HCT116 (cell line): ENCODE results near the gene TM4SF4. TPM values are rescaled to one million over a fixed set of nuclear protein-coding genes. Genes with fewer than 3 reads are reported as not detected.

ENCODE experiments used
- ATAC-seq: fragments of 200-7000 bp; cut with Tn5 transposase; 2 replicates; pipeline ENCODE4 v1.9.1; 2020; ENCODE audit warnings: mild to moderate bottlenecking, moderate library complexity
- BruUV-seq: library from RNA; stranded (reverse); fragments of 400-500 nt; replicated peaks from 2 replicates; lab custom pipeline; 2021; lab: Mats Ljungman, UMichigan
- CTCF ChIA-PET: fragments of 300-600 bp; sonication (Branson Sonifier 250); formaldehyde crosslinking; loops from one replicate; lab custom pipeline; 2021; ENCODE audit warnings: antibody characterized with exemption; lab: Charles Lee
- POLR2A ChIA-PET: fragments of 300-600, 350-600 bp; sonication (Branson Sonifier 250); formaldehyde crosslinking; loops from one replicate; lab custom pipeline; 2021; ENCODE audit warnings: antibody characterized with exemption; lab: Charles Lee
- RAD21 ChIA-PET, 2 experiments: fragments of 300-600 bp; sonication (Branson Sonifier 250); formaldehyde crosslinking; loops; one replicate each; lab custom pipeline; 2023; ENCODE audit warnings: low total read pairs in 2 of 2; ENCODE audit not compliant: uncharacterized antibody in 2 of 2, unreplicated experiment in 2 of 2, low non-redundant PET in 1 of 2; lab: Charles Lee
- DNase-seq: peaks from one replicate; pipeline ENCODE4 v3.0.0-alpha.2; 2010; ENCODE audit warnings: low read depth, low spot score
- H2AFZ ChIP-seq: fragments of 200-600 bp; shearing (Covaris generic), sonication (generic); 2 replicates; pipeline ENCODE4 v1.6.1; 2017; ENCODE audit warnings: low read depth, mixed run types, mixed read lengths, antibody characterized with exemption, low read length; ENCODE audit not compliant: poor library complexity, severe bottlenecking
- H3K27ac ChIP-seq: 2 replicates; pipeline ENCODE4 v1.5.1; 2012; ENCODE audit warnings: low read depth, low read length
- H3K27me3 ChIP-seq: fragments of 200-600 bp; sonication (generic); 2 replicates; pipeline ENCODE4 v1.6.1; 2016; ENCODE audit warnings: mixed run types, low read length, mixed read lengths; ENCODE audit not compliant: insufficient read depth
- H3K36me3 ChIP-seq, 2 experiments: fragments of 200-500 bp in 1 of 2; fragments of 200-600 bp in 1 of 2; sonication (Bioruptor generic) in 1 of 2; sonication (generic) in 1 of 2; 2 replicates each; pipeline versions ENCODE4 v1.5.1 to v1.6.1; 2014 to 2016; ENCODE audit warnings: low read length in 2 of 2, inconsistent platforms in 1 of 2, mixed read lengths in 1 of 2, mixed run types in 1 of 2; ENCODE audit not compliant: insufficient read depth in 2 of 2, control insufficient read depth in 1 of 2
- H3K4me1 ChIP-seq, 2 experiments: fragments of 200-600 bp in 1 of 2; sonication (generic) in 1 of 2; 2 replicates each; pipeline versions ENCODE4 v1.5.1 to v1.6.1; 2012 to 2017; ENCODE audit warnings: low read length in 2 of 2, inconsistent platforms in 1 of 2, mild to moderate bottlenecking in 1 of 2, mixed read lengths in 1 of 2, mixed run types in 1 of 2, moderate library complexity in 1 of 2; ENCODE audit not compliant: insufficient read depth in 2 of 2, control insufficient read depth in 1 of 2
- H3K4me2 ChIP-seq: fragments of 200-600 bp; sonication (generic); 2 replicates; pipeline ENCODE4 v1.6.1; 2017; ENCODE audit warnings: mixed run types, low read length, mixed read lengths
- H3K4me3 ChIP-seq, 2 experiments: fragments of 200-600 bp in 1 of 2; sonication (generic) in 1 of 2; replicated peaks in 1 of 2; 2 replicates each; pipeline ENCODE4 v1.5.1; 2011 to 2016; ENCODE audit warnings: low read length in 2 of 2, control low read depth in 1 of 2, low read depth in 1 of 2, mild to moderate bottlenecking in 1 of 2, mixed read lengths in 1 of 2, mixed run types in 1 of 2
- H3K79me2 ChIP-seq: fragments of 200-600 bp; sonication (generic); 2 replicates; pipeline ENCODE4 v1.6.1; 2017; ENCODE audit warnings: mild to moderate bottlenecking, mixed run types, low read length, moderate library complexity, mixed read lengths; ENCODE audit not compliant: insufficient read depth
- H3K9ac ChIP-seq: fragments of 200-600 bp; sonication (generic); 2 replicates; pipeline ENCODE4 v1.6.1; 2016; ENCODE audit warnings: low read length, mixed read lengths
- H3K9me2 ChIP-seq: fragments of 200-600 bp; sonication (generic), shearing (Covaris generic); 2 replicates; pipeline ENCODE4 v1.6.1; 2017; ENCODE audit warnings: mixed run types, mild to moderate bottlenecking, moderate library complexity; ENCODE audit not compliant: insufficient read depth
- H3K9me3 ChIP-seq, 2 experiments: fragments of 200-500 bp in 1 of 2; fragments of 200-600 bp in 1 of 2; sonication (Bioruptor generic) in 1 of 2; sonication (generic) in 1 of 2; 2 replicates each; pipeline ENCODE4 v1.6.1; 2014 to 2017; ENCODE audit warnings: low read length in 2 of 2, mixed read lengths in 2 of 2, inconsistent platforms in 1 of 2, low read depth in 1 of 2, mild to moderate bottlenecking in 1 of 2, mixed run types in 1 of 2, moderate library complexity in 1 of 2; ENCODE audit not compliant: control insufficient read depth in 1 of 2, insufficient read depth in 1 of 2
- H4K20me1 ChIP-seq: fragments of 200-600 bp; sonication (generic), shearing (Covaris generic); 2 replicates; pipeline ENCODE4 v1.6.1; 2017; ENCODE audit warnings: mixed run types, mild to moderate bottlenecking, moderate library complexity; ENCODE audit not compliant: insufficient read depth
- JUND ChIP-seq: IDR thresholded peaks from 2 replicates; pipeline ENCODE4 v1.6.1; 2012
- SRF ChIP-seq: IDR thresholded peaks from 2 replicates; pipeline ENCODE4 v1.6.1; 2012; ENCODE audit warnings: low read depth
- ZNF274 ChIP-seq: fragments of 200-500 bp; sonication (Bioruptor generic); IDR thresholded peaks from 2 replicates; pipeline ENCODE4 v1.6.1; 2014; ENCODE audit warnings: mild to moderate bottlenecking, low read depth, low read length, inconsistent platforms
- intact Hi-C: fragments of 100-400 bp; cut with micrococcal nuclease; formaldehyde crosslinking; loops from 2 replicates; pipeline ENCODE4 v1.10.0; 2022
- total RNA-seq: library from RNA; stranded (reverse); gene quantifications from one replicate; pipeline ENCODE4 v1.2.1, GENCODE V29; 2021; ENCODE audit not compliant: unreplicated experiment

Gene TM4SF4
- total RNA-seq, 1 experiment from 2014 or later, result 0.91 TPM

- no peaks in the 10 kb centered on the region for H3K9me2 ChIP-seq
- H3K36me3 ChIP-seq, result no peaks in the 10 kb centered on the region
- no TSS peak for BruUV-seq
- no peak overlapping the region for H3K27ac ChIP-seq
- H3K4me1 ChIP-seq, result peaks cover 8 to 25% of the 10 kb centered on the region in 2 experiments; a peak in 3 of 4 replicates
- H3K4me3 ChIP-seq, result no peak overlapping the region
- ChIA-PET RAD21 (no interaction called here), POLR2A (no interaction called here), CTCF (no interaction called here)
- no peak overlapping the region for H3K9ac ChIP-seq
- H4K20me1 ChIP-seq, result no peaks in the 10 kb centered on the region
- H3K27me3 ChIP-seq, result no peaks in the 10 kb centered on the region
- intact Hi-C loops, result no loop called here
- no peak overlapping the region for H3K4me2 ChIP-seq
- TF ChIP-seq SRF (no peak), ZNF274 (no peak), JUND (no peak)
- ATAC-seq (no peak), DNase-seq (no peak)
- no peak overlapping the region for H2AFZ ChIP-seq
- peaks cover 5% of the 10 kb centered on the region; the same call in 1 of the 2 replicates for H3K79me2 ChIP-seq
- no peaks in the 10 kb centered on the region for H3K9me3 ChIP-seq
Observed at GRCh38 chr3:149552700-149553099, 78.2 kb downstream of the TM4SF4 start.

Other genes with a start within 250 kb of the TM4SF4 start
- gene TM4SF18, start 141.1 kb upstream of the TM4SF4 start, total RNA-seq, result 0.34 TPM
- 0.66 TPM for gene TM4SF1, start 97.0 kb upstream of the TM4SF4 start, total RNA-seq
- gene WWTR1, start 183.3 kb downstream of the TM4SF4 start, total RNA-seq, result 46.9 TPM